GM19372 (cell line): ENCODE results near the gene IFI6.
"Not testable (repeated sequence)": the region's sequence is repeated elsewhere in the genome, so short reads cannot be mapped to it uniquely, and the experiment has no call there.

ENCODE experiments used
- ATAC-seq: cut with Tn5 transposase; IDR thresholded peaks from one replicate; pipeline ENCODE4 v1.9.1; 2021; ENCODE audit warnings: mild to moderate bottlenecking, low read depth, moderate library complexity; ENCODE audit not compliant: unreplicated experiment

Gene IFI6

GRCh38 chr1:27671964-27672749, at the start of gene IFI6:
Gene IFI6, minus strand, starts transcription at chr1:27672192. Its CDS starts 2,878 bp downstream, at chr1:27669314.
- ATAC-seq: peak; percentile 69

- ATAC-seq: no peak
Measured at GRCh38 chr1:27719286-27720251, 47.6 kb upstream of the IFI6 start.

DNA sequence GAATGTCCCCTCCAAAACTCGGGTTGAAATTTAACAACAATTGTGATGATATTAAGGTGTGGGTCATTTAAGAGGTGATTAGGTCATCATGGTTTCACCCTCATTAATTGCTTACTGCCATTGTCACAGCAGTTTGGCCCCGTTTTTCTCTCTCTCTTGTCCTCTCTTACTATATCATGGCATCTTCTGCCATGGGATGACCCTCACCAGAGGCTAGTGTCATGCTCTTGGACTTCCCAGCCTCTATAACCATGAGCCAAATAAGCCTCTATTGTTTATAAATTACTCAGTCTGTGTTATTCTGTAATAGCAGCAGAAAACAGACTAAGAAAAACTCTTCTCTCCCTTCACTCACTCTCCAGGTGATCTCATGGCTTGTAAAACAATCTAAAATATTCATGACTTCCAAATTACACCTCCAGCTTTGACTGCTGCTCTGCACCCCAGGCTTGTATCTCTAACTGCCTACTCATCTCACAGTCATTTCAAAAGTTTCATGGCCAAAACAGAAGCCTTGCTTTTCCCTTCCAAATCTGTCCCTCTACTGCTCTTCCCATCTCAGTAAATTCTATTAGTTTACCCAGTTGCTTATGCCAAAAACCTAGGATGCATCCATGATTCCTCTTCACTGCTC, 44.4 kb upstream of the IFI6 start:
- ATAC-seq: no peak

DNA sequence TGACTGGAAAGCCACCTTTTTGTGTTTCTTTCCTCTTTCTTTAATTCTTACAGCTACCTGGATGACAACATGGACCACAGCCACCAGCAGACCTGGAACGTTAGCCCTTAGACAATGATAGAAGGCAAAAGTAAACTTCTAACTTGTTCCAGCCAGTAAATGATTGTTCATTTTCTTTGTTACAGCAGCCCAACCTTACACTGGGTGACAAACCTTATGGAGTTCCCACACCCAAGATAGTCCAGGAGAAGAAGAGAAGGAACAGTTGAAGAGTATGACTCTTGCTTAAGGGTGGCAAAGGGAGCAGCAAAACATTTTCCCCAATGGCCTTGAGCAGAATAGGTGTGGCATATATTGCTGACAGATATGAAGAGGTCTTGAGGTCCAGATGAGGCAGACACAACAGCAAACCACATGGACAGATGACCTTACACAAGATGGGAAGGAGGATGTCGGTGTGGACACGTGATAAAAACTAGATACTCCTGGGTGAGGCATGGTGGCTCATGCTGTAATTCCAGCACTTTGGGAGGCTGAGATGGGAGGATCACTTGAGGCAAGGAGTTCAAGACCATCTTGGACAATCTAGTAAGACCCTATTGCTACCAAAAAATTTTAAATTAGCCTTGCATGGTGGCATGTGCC, 42.0 kb upstream of the IFI6 start:
- no peak for ATAC-seq

- ATAC-seq: no peak
Measured at GRCh38 chr1:27713139-27713725, 41.2 kb upstream of the IFI6 start.

- no peak for ATAC-seq
Measured at GRCh38 chr1:27710574-27710973, 38.6 kb upstream of the IFI6 start.

- no peak for ATAC-seq
Measured at GRCh38 chr1:27705545-27705944, 33.6 kb upstream of the IFI6 start.

DNA sequence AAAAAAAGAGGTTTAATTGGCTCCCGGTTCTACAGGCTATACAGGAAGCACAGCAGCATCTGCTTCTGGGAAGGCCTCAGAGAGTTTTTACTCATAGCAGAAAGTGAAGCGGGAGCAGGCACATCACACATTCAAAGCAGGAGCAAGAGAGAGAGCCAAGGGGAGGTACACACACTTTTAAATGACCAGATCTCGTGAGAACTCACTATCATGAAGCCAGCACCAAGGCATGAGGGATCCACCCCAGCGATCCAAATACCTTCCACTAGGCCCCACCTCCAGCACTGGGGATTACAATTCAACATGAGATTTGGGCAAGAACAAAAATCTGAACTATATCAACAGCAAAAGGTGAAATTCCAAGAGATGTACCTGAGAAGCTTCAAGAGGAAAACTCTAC, 33.0 kb upstream of the IFI6 start:
- ATAC-seq: no peak

DNA sequence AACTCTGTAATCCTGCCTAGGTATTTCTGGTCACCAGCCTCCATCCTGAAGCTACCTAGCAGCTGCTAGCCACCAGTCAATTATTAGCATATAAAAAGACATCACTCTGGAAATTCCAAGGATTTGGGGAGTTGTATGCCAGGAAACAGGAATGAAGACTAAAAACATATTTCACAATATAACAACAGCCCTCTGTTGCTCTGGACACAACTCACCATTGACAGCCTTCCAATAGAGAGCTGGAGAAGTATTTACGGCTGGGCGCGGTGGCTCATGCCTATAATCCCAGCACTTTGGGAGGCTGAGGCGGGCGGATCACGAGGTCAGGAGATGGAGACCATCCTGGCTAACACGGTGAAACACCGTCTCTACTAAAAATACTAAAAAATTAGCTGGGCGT, 24.8 kb upstream of the IFI6 start:
- not testable (repeated sequence) for ATAC-seq

GRCh38 chr1:27690183-27690582, 18.2 kb upstream of the IFI6 start:
- ATAC-seq: no peak

- ATAC-seq: no peak
Measured at GRCh38 chr1:27689423-27690173, 17.6 kb upstream of the IFI6 start.

DNA sequence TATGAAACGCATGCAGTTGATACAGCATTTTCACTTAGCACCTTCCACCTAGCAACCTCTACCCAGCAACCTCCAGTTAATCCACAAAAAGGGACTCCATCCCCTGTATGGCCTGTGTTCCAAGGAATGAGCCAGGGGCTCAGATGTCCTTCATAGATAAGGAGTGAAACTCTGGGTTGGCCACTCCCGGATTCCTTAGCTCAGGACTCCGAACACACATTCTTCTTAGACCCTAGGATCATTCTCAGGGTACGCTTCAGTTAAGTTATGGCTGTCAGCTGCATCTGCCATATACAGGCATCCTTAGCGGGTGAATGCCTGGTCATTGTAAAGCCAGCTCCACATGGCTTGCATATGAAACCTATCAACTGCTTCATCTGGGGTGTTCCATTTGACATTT, 15.9 kb upstream of the IFI6 start:
- no peak for ATAC-seq

DNA sequence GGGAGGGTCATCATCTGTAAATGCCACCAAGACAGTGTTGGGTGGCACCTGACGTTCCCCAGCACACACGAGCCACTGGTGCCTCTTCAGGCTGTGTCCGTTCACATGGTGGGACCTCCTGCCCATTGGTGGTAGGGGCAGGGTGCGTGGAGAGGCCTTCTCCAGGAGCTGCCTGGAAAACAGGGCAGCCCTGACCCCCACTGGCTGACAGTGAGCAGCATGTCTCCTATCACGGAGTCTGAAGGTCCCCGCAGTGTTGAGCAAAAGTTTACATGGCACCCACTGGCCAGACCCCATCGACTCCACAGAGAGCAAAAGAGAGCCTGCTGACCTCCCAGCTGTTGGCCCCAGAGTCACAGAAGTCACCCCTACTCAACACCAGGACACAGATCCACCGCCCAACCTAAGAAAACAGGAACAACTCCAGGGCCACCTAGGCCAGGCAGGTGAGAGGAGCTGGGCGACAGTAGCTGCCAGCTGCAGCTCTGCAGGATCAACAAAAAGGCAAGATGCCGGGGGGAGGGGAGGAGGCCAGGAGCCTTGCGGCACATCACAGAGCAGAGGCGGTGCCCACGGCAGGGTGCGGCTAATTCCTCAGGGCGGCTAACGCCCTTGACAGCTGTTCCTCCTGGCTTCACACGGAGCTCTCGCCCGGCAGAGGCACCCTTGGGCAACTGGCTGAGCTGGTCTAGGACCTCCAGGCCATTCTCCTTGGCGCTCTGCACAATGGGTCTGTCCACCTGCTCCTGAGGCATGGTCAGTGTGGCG, 14.4 kb upstream of the IFI6 start:
- no peak for ATAC-seq

- ATAC-seq: no peak
Measured at GRCh38 chr1:27684176-27684575, 12.2 kb upstream of the IFI6 start.

- ATAC-seq: no peak
Measured at GRCh38 chr1:27682351-27682944, 10.5 kb upstream of the IFI6 start.

- ATAC-seq: not testable (repeated sequence)
Measured at GRCh38 chr1:27681580-27681979, 9.6 kb upstream of the IFI6 start.

GRCh38 chr1:27680225-27680791, 8.3 kb upstream of the IFI6 start:
- ATAC-seq: not testable (repeated sequence)

GRCh38 chr1:27678747-27679146, 6.8 kb upstream of the IFI6 start:
- no peak for ATAC-seq
